Frontal cortex (tissue), 4 donors: ENCODE data around the gene LCLAT1. TPM values are rescaled to one million over a fixed set of nuclear protein-coding genes. Genes with fewer than 3 reads are reported as not detected.
"Not testable (repeated sequence)": the region's sequence is repeated elsewhere in the genome, so short reads cannot be mapped to it uniquely, and the experiment has no call there.

ENCODE experiments used
- DNase-seq, 2 donors: peaks; one replicate each; pipeline ENCODE4 v3.0.0; 2012; ENCODE audit warnings: low spot score in 2 of 2
- FAIRE-seq: peaks from 2 replicates; lab custom pipeline; 2012; peaks lifted over from hg19 to GRCh38; lab: Jason Lieb, UNC
- total RNA-seq: library from RNA; depleted of rRNA; stranded (reverse); fragments of >200 nt; gene quantifications from one replicate; pipeline ENCODE4 v1.2.3, GENCODE V29; 2014
- donor health status: control.
- donor health status: control.
- donor health status: control.

Gene LCLAT1
- total RNA-seq, 1 donor from 2014 or later: 23.6 TPM

DNA sequence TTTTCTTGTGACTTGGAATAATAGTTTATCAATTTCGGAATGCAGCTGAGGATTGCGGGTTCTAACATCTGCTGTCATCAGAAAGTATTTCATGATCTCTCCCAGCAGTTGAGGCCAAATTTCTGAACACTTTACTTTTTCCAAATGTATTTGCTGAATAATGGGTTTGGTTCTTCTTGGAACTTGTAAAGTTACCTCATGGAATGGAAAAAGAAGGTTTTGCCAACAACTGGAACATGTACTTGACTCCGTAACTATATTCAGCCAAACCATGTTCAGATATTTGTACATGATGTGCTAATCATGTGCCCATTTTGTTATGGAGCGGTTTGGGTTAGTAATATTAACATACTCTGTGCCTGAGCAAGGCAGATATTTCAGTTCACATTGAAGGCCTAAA lies 119.6 kb downstream of the LCLAT1 start:
- no peak for FAIRE-seq
- DNase-seq: no peak

DNA sequence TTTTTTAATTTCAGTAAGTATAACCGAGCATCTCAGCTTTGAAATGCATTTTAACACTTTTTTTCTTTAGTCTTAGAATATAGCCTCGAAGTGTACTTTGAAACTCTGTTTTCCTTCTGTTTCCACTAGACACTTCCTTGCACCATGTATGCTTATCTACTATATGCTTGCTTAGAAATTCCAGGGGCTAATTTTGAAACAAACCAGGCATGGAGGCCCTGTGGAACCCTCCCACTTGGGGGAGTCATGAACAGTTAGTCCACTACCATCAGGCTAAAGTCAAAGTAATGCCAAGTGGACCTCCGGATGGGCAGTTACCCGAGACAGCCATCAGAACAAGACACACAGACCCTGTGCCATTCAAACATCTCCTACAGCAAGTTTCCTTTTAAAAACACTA lies 120.3 kb downstream of the LCLAT1 start:
- DNase-seq (no peak), FAIRE-seq (no peak)

DNA sequence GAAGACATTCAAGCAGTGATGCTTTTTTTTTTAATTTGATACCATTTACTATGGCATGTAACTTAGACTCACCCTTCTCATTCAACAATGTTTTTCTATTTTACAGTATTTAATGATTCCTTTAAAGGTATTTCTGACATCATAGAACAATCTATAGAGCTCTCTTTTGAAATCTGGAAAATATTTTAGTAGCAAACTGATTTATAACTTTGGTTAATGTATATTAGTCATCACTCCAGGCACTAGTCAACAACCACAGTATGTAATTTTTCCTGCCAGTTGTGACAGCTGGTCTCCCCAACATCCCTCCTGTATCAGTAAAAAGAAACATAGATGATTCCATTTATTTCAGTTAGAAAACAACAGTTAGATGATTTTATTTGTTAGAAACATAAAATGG lies 122.9 kb downstream of the LCLAT1 start:
- no peak for FAIRE-seq
- DNase-seq: no peak

DNA sequence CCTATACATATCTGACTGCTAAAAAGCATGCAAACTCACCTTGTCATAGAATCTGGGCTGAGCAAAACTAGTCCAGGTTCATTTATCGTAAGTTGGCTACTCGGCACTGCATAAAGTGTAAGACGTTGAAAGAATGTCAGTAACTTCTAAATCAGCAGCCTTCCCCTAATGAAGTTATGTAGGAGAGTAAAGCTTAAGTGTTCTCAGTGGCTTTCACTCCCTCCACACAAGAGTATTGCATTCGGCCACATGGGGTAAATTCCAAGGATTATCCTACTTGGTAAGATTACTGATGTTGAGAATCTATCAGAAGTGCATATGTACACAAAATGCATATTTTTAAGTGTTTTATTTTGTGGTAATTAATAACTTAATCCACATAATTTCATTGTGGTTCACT lies 130.1 kb downstream of the LCLAT1 start:
- FAIRE-seq (no peak), DNase-seq (no peak)

DNA sequence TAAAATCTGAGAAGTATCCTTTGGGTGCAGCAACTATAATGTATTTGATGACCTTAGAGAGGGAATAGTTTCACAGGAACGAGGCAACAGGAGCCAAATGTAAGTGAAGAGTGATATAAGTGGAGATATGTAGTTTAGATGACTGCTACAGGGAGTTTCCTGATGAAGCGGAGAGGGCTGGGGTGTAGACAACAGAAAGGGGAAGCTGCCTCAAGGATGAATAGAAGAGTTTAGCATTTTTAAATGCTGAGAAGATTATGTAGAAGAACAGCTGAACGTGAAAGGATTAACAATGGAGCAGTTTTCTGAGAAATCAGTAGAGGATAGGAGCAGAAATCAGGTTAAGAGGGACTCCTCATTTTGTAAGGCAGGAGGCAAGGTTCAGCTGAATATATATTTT lies 133.3 kb downstream of the LCLAT1 start:
- FAIRE-seq (no peak), DNase-seq (no peak)

DNA sequence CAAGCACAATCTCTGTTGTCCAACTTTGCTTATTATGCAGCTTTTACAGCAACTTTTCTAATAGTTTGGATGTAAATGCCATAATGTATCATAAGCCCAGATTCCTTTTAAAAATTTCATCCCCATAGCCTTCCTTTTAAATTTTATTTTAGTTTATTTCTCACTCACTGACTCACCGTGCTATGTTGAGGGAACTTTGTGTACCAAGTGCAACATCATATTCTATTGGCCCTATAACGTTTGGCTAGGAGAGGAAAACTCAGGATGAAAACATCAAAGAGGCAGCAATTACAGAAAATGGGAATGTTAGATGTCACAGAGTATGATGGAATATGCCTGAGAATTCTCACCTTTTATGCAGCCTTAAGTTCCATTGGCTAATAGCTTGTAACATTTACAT lies 135.5 kb downstream of the LCLAT1 start:
- no peak for FAIRE-seq
- no peak for DNase-seq

DNA sequence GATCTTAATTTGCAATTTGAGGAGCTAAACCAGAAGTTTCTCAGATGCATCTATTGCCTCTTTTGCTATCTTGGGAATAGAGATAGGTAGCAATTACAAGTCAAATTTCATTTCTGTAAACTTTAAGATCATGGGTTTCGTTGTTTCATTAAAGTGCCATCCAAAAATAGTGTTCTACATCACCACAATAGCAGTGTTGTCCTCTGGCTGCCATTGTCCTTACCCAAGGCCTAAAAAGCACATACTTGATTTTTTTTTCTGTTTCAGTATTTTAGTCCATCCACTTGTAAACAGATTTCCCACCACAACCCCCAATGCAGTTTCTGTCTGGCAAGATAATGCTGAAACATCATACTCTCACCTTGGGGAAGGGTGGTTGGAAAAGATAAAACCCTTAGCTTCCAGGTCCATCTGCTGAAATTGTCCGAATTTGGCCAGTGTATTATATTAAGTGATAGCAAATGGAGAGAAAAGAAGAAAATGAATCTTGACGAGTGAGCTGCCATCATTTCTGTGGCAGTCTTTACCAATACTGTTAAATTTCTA lies 136.2 kb downstream of the LCLAT1 start:
- no peak for DNase-seq

DNA sequence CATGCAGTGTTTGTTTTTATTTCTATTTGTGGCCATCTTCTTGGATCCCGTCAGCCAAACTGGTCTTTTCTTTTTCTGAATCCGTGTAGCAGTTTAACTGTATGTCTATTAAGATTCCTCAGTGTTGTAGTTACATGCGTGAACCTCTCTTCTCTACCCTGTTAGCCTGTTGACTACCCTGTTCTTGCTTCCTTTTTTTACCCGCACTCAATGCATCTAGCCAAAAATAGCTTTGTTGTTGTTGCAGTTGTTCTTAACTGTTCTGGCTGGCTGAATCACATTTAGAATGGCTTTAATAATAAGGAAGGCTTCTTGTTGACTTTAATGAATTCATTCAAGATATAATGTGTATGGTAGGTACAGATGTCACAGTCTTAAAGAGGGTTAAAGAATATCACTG lies 137.1 kb downstream of the LCLAT1 start:
- DNase-seq (no peak), FAIRE-seq (no peak)

More for the DNA sequence above, 136.2 kb downstream of the LCLAT1 start:
- FAIRE-seq: no peak

DNA sequence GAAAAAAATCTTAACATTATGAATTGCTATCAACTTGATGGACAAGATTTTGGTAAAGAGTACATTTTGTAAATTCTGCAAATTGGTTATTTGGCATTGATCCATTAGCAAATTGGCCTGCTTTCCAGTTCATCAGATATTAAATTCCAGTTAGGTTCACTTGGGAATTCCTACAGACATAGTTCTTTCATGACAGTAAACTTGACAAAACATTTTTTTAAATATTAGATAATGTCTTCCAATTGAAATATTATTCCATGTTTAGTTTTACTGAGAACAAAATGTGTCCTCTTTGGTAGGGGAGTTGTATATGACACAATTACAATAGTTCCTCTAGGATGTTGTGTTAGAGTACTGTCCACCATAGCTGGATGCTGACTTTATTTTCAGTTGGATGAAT lies 141.9 kb downstream of the LCLAT1 start:
- FAIRE-seq (no peak), DNase-seq (no peak)

DNA sequence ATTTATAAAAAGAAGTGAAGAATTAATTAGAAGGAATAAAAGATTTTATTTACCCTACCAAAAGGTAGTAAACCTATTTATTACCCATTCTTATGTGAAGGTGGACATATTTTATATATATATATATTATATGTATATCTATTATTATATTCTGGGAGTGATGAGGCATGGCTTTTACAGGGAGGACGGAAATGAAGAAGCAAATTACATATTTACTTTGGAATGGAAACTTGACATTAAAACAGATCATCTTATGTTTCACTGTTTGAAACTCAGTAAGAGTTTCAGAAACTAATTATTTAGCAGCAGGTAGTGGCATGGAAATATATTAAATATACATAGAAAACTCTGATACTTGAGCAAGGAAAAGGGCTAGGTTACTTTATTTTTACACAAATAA lies 143.4 kb downstream of the LCLAT1 start:
- DNase-seq (no peak), FAIRE-seq (no peak)

DNA sequence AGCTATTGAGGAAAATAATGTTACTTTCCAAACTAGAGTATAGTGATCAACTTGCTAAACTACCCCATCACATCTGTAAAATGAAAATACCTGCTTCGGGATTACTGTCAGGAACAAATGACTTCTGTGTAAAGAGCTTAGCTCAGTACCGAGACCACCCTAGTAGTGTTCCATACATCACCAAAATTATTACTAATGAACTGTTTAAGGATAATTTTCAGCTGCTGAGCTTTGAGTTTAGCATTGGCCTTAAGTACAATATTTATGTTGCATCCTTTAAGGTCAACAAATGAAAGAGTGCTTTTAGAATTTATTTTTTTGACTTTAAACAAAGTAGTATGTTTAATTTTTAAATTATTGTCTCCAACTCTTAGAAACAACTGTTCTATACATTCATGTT lies 144.1 kb downstream of the LCLAT1 start:
- no peak for DNase-seq
- no peak for FAIRE-seq

DNA sequence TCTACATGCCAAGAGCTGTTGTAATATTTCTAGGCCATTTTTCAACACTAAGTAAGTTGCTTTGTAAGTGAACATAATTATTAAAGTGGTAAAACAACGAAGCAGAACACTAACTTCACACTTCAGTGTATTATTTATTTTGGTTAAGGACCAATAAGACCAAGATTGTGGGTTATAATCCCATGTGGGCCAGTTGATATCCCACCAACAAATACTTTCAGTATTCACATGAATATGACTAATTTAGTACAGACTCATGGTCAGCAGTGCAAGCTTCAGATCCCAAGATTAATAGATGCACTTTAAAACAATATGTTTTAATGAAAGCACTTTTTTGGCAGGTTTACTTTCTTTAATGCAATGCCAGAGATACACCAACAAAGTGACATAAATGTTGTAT lies 154.3 kb downstream of the LCLAT1 start:
- FAIRE-seq: no peak
- DNase-seq: no peak

DNA sequence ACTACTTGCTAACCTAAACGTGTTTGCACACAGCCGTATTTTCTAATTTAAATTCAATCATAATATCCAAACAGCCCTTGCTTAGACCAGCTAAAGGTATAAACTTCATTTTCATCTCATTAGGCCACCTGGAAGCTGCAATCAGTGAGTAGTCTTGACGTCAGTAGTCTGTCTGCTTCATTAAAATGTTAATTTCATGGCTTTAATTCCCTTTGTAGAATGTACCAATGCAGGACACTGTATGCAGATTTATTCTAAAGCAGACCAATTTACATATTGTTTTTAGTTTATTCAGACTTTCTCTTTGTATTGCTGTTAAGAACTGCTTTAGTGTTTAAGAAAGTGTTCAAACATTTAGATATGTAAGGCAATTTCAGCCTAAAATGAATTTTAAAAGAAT lies 158.2 kb downstream of the LCLAT1 start:
- no peak for DNase-seq
- no peak for FAIRE-seq

DNA sequence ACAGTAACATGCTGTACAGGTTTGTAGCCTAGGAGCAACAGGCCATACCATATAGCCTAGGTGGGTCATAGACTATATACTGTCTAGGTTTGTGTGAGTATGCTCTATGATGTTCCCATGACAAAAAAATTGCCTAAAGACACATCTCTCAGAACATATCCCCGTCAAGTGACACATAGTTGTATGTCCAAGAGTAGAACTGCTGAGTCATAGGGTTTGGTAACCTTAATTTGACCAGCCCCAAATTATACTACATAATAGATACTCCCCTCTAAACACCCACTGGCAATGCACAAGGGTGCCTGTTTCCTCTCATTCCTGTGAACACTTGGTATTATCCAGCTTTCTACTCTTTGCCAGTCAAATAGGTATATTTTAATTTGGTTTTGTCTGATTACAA lies 161.6 kb downstream of the LCLAT1 start:
- DNase-seq (no peak), FAIRE-seq (no peak)

DNA sequence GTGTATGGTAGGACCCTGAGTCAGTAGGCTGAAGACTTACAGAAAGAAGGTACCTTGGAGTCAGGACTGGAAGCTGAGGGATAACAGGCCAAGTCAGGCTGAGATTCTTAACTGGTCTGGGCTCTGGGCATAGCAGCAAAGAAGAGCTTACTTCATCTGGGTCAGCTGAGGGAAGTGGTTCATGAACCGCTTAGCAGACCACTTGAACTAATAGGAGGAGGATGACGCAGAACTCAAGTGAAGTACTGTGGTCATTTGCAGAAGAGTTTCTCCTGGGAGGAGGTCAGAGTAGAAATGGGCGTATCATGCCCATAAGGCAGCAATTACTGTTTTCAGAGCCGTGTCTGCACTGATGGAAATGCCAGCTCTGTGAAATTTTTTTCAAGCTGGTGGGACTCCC lies 164.5 kb downstream of the LCLAT1 start:
- DNase-seq (no peak), FAIRE-seq (no peak)

DNA sequence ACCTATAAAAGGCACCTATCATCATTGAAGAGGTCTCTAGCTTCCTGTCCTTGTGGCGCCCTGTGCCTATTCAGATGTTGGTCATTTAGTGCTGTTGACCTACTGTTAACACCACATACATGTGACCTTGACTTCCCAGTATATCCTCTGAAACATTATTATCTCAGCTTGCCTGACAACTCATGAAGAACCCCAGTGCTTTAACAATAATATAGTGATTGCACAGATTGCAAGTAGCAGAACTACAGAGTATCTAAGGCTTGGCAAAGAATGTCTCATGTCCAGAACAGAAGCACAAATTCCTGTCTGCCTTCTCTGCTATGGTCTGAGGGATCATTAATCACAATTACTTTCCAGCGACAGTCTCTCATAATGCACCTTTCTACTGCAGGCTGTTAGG lies 165.3 kb downstream of the LCLAT1 start:
- DNase-seq (no peak), FAIRE-seq (no peak)

DNA sequence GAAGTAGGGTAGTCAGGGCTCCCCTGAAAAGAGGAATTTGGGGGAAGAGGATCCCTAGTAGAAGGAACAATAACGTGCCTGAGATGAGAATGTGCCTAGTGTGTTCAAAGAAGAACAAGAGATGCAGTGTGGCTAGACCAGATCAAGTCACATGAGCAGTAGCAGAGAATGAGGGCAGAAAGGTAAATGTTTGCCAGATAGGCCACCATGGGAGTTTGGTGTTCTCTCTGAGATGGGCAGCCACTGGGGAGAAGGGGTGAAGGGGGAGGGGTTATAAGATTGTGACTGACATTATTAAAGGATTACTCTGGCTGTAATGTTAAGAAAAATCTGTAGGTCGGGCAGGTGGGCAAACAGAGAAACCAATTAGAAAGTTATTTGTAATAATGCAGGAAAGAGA lies 166.0 kb downstream of the LCLAT1 start:
- DNase-seq (no peak), FAIRE-seq (no peak)

DNA sequence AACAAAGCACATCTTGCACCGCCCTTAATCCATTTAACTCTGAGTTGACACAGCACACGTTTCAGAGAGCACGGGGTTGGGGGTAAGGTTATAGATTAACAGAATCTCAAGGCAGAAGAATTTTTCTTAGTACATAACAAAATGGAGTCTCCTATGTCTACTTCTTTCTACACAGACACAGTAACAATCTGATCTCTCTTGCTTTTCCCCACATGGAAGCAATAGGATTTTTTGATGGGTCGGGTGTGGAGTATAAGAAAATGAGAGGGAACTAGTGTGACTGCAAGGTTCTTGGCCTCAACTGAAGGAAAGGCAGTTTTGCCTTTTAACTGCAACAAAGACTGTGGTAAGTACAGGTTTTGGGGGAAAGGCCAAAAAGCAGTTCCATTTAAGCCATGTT lies 167.2 kb downstream of the LCLAT1 start:
- not testable (repeated sequence) for DNase-seq, FAIRE-seq

DNA sequence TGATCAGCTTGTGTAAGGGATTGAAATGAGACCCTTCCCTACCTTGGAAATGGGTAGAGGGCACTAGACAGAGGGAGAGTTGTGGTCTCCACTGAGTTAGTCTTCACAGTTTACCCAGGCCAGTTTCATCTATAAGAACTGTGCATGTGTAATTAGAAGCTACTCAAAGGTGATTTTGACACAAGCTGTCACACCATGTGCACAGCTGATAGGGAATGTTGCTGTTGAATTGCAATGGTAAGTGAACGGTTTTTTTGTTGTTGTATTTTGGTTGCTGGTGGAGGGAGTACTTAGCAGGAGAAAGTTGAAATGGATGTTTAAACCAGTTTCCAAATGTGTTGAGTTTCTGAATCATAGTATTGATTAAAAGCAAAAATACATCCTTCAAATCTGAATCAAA lies 168.9 kb downstream of the LCLAT1 start:
- no peak for FAIRE-seq

DNA sequence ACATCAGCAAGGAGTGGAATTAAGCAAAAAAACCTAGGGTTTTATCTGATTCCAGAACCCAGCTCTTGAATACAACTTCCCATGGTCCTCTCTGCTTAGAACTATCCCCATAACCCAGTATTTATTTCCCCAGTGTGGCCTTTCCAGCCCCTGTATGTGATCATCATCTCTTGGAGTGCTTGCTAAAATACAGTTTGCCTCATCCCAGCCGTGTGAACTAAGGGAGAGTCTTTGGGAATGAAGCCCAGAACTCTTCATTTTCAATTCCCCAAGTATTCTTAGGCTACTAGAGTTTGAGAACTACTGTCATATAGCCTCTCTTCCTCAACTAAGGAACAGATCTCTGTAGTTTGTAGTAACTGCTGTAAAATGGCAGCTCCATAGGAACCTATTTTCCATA lies 173.1 kb downstream of the LCLAT1 start:
- FAIRE-seq (no peak), DNase-seq (no peak)

More for the DNA sequence above, 168.9 kb downstream of the LCLAT1 start:
- DNase-seq: no peak

DNA sequence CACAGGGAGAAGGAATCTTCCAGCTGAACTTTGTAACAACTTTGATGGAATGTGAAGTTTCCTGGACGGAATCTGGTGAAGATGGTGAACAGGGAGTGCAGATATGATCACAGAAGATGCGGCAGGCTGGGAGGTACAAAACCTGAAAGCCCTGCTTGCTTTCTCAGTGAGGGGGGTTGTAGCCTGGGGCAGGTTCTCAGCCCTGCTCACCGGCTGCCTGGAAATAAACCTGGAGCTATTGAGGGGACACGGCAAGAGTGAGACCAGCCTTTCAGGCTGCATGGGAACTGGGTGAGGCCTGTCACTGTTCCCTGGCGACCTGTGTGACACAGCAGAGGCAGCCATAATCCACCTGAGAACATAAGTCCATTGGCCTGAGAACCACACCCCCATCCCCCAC lies 174.8 kb downstream of the LCLAT1 start:
- no peak for FAIRE-seq
- DNase-seq: no peak

DNA sequence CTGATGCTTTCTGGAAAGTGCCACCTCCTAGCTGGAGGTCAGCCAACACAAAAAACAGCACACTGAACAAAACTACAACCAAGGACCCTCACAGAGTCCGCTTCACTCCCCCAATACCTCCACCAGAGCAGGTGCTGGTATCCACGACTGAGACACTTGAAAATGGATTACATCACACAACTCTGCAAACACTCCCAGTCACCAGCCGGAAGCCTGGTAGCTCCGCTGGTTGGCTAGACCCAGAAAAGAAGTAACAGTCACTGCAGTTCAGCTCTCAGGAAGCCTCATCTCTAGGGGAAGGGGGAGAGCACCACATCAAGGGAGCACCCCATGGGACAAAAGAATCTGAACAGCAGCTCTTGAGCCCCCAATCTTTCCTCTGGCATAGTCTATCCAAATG lies 175.4 kb downstream of the LCLAT1 start:
- no peak for FAIRE-seq
- DNase-seq: no peak

DNA sequence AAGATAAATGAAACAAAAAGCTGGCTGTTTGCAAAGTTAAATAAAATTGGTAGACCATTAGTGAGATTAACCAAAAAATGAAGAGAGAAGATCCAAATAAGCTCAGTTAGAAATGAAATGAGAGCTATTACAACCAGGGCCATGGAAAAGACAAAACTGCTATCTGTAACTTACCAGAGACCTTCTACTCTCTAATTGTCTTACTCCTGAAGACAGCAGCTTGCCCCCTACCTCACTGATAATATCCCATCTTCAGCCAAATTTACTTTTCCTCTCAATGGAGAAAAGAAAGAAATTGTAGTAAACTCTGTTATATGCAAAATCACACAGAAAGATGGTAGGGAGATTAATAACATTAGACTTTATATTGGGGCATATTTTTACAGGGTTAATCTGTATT lies 178.2 kb downstream of the LCLAT1 start:
- FAIRE-seq (no peak), DNase-seq (no peak)
